Measurements from ENCODE around the gene MEGF9. TPM values are rescaled to one million over a fixed set of nuclear protein-coding genes. Genes with fewer than 3 reads are reported as not detected.
A peak's percentile ranks its signal among the peaks of the same experiment; 100 is the strongest.

MEGF9 gene
- total RNA-seq, 1 donor from 2014 or later = 4.7 TPM

GRCh38 chr9:120707170-120707569 lies 7.1 kb downstream of the MEGF9 start:
- no peak for FAIRE-seq
- Histone ChIP-seq H3K4me3 (ENCODE audit: low read depth, low read length) (no peak overlapping the region), H3K27me3 (ENCODE audit: control insufficient read depth, insufficient read depth, low read length) (no peaks in the 10 kb centered on the region), H3K36me3 (ENCODE audit: control insufficient read depth, insufficient read depth, low read length) (no peaks in the 10 kb centered on the region)
- no peak for TF ChIP-seq CTCF (IDR thresholded peaks at IDR 0.05; ENCODE audit: insufficient read depth, low read length, severe bottlenecking)
- DNase-seq (ENCODE audit: low read depth) = no peak

GRCh38 chr9:120705174-120705573 lies 9.1 kb downstream of the MEGF9 start:
- Histone ChIP-seq H3K27me3 (ENCODE audit: control insufficient read depth, insufficient read depth, low read length) (no peaks in the 10 kb centered on the region), H3K4me3 (ENCODE audit: low read depth, low read length) (no peak overlapping the region), H3K36me3 (ENCODE audit: control insufficient read depth, insufficient read depth, low read length) (no peaks in the 10 kb centered on the region)
- TF ChIP-seq CTCF (IDR thresholded peaks at IDR 0.05; ENCODE audit: insufficient read depth, low read length, severe bottlenecking) = no peak
- DNase-seq (ENCODE audit: low read depth) = no peak
- no peak for FAIRE-seq

DNA sequence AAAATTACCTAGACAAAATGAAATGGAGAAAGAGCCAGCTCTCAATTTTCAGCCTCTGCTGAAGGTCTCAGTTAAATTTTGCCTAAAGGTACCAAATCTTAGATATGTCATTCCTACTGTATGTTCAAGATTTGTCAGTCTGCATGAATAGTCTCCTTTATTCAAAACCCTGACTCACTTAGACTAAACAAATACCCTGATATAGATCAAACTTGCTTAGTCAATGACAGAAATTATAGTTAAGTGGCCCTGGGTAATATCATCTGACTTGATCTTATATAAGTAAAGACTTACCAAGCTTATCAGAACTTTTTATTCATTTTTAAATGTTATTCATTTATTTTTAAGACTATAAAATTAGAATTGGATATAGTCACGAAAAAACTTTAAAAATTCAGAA lies 12.2 kb downstream of the MEGF9 start:
- no peaks in the 10 kb centered on the region for H3K36me3 ChIP-seq (ENCODE audit: control insufficient read depth, insufficient read depth, low read length)
- no peak for FAIRE-seq
- H3K4me3 ChIP-seq (ENCODE audit: low read depth, low read length) = no peak overlapping the region
- peak; percentile 68 for DNase-seq (ENCODE audit: low read depth)
- no peaks in the 10 kb centered on the region for H3K27me3 ChIP-seq (ENCODE audit: control insufficient read depth, insufficient read depth, low read length)
- TF ChIP-seq CTCF (IDR thresholded peaks at IDR 0.05; ENCODE audit: insufficient read depth, low read length, severe bottlenecking) = no peak

- no peak for FAIRE-seq
Measured at GRCh38 chr9:120701248-120701647, 13.0 kb downstream of the MEGF9 start.

DNA sequence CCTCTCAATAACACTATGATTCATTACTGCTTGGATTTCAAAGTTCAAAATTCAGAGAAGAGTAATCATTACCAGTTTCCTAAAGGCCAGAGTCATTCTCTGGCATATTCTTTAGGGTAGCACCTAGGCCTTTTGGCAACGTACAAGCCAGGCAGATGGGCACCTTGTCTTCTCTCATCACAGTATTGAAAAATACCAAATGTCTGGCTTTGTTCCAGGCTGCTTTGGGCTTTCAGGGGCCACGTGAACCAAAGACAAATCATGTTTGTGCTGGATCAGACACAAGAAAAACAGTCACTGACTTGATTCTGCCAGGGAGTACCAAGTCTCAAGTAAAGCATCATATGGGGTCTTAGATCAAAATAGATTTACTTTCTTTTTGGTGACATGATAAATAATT lies 15.5 kb downstream of the MEGF9 start:
- no peak for TF ChIP-seq CTCF (IDR thresholded peaks at IDR 0.05; ENCODE audit: insufficient read depth, low read length, severe bottlenecking)
- no peak overlapping the region for H3K4me3 ChIP-seq (ENCODE audit: low read depth, low read length)
- no peaks in the 10 kb centered on the region for H3K27me3 ChIP-seq (ENCODE audit: control insufficient read depth, insufficient read depth, low read length)
- H3K36me3 ChIP-seq (ENCODE audit: control insufficient read depth, insufficient read depth, low read length) = no peaks in the 10 kb centered on the region
- FAIRE-seq (no peak), DNase-seq (ENCODE audit: low read depth) (no peak)

More at GRCh38 chr9:120701248-120701647, 13.0 kb downstream of the MEGF9 start:
- no peaks in the 10 kb centered on the region for H3K27me3 ChIP-seq (ENCODE audit: control insufficient read depth, insufficient read depth, low read length)
- no peak for DNase-seq (ENCODE audit: low read depth)
- no peak for TF ChIP-seq CTCF (IDR thresholded peaks at IDR 0.05; ENCODE audit: insufficient read depth, low read length, severe bottlenecking)
- no peak overlapping the region for H3K4me3 ChIP-seq (ENCODE audit: low read depth, low read length)
- no peaks in the 10 kb centered on the region for H3K36me3 ChIP-seq (ENCODE audit: control insufficient read depth, insufficient read depth, low read length)

- no peak overlapping the region for H3K4me3 ChIP-seq (ENCODE audit: low read depth, low read length)
- FAIRE-seq = no peak
Measured at GRCh38 chr9:120697448-120697847, 16.8 kb downstream of the MEGF9 start.

More at GRCh38 chr9:120697448-120697847, 16.8 kb downstream of the MEGF9 start:
- Histone ChIP-seq H3K36me3 (ENCODE audit: control insufficient read depth, insufficient read depth, low read length) (no peaks in the 10 kb centered on the region), H3K27me3 (ENCODE audit: control insufficient read depth, insufficient read depth, low read length) (no peaks in the 10 kb centered on the region)
- no peak for TF ChIP-seq CTCF (IDR thresholded peaks at IDR 0.05; ENCODE audit: insufficient read depth, low read length, severe bottlenecking)
- DNase-seq (ENCODE audit: low read depth) = no peak

All from bronchial epithelial cell (primary cell).